Measurements from ENCODE around the gene SMC1A.

- no peak for TF ChIP-seq POLR2A (IDR thresholded peaks at IDR 0.05)
- no peak for TF ChIP-seq CTCF (IDR thresholded peaks at IDR 0.05)
- no peak for TF ChIP-seq POLR2AphosphoS5 (IDR thresholded peaks at IDR 0.05)
Observed at GRCh38 chrX:53449632-53450031, 27.2 kb upstream of the SMC1A start.
